Measurements from ENCODE around the gene MGMT. TPM values are rescaled to one million over a fixed set of nuclear protein-coding genes. Genes with fewer than 3 reads are reported as not detected.

Gene MGMT
- polyA plus RNA-seq, 4 donors, result 9.8 to 22.4 (median 17.9) TPM

DNA sequence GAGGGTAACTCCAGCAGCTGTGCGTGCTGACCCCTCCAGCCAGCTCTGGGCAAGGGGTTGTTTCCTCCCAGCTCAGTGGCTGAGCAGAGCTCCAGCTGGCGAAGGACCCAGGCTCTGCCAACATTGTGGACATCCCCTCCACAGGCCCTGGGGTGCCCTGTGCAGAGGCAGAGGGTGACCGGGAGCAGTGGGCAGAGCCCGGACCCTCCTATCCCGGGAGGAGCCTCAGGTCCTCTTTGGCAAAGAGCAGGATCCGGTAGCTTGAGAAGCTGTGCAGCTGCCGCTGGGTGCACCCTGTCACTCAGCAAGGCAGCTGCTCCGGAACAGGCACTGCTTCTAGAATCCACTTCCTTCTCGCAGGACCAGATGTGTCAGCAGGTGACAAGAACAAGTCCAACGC, 321.2 kb downstream of the MGMT start:
- DNase-seq, result no peak
- no peak overlapping the region for H3K27ac ChIP-seq (ENCODE audit: low read depth in 1 of 3, low read length in 2 of 3)

DNA sequence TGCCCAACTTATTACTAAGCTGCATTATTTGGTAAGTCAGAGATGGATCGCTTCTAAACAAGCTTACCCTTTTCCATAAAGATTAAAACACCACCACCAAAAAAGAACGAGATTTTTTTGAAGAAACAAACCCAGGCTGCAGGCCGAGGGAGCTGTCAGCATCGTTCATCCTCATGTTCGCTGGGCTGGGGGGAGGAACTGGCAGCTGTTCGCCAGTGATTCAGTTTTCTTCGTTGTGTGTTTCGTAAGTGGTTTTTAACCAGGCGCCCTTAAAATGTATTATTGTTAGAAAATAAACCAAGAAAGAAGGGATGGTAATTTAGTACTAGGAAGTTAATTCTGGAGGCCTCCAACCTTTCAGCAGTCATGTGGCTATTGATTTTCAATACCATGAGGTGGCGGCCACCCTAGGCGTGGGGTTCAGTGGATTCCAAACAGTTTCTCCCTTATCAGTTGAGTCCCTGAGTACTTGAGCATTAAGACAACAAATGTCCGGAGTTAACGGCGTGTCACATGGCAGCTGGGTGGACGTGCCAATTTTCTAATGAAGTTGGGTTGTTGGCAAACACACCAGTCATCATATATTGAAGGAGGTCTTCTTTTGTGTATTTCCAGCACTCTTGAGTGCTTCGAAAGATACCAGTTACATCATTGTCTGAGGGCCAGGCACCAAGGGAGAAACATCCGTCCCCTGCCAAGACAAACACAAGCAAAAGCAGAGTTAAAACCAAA, 323.8 kb downstream of the MGMT start:
- no peak overlapping the region for H3K4me3 ChIP-seq (ENCODE audit: low read depth in 1 of 3, low read length in 3 of 3)
- no peak overlapping the region for H3K27ac ChIP-seq (ENCODE audit: low read depth in 1 of 3, low read length in 2 of 3)
- FAIRE-seq (no peak), DNase-seq (no peak)
- H3K4me1 ChIP-seq (ENCODE audit: control insufficient read depth in 3 of 3, insufficient read depth in 2 of 3, low read depth in 1 of 3, low read length in 2 of 3), result no peaks in the 10 kb centered on the region
- WGBS, 3 donors, result 75 to 81% (median 79%) methylated on average over 17 of the region's 17 CpGs
- peaks cover 0 to 27% of the 10 kb centered on the region in 2 donors for H3K9me3 ChIP-seq (ENCODE audit: control insufficient read depth in 2 of 2, insufficient read depth in 1 of 2, low read depth in 1 of 2, low read length in 1 of 2)
- H3K27me3 ChIP-seq (ENCODE audit: control insufficient read depth in 3 of 3, insufficient read depth in 3 of 3, low read length in 3 of 3), result no peaks in the 10 kb centered on the region
- H3K36me3 ChIP-seq (ENCODE audit: control insufficient read depth in 3 of 3, insufficient read depth in 2 of 3, low read depth in 1 of 3, low read length in 3 of 3), result no peaks in the 10 kb centered on the region

More for the DNA sequence above, 321.2 kb downstream of the MGMT start:
- Histone ChIP-seq H3K9me3 (ENCODE audit: control insufficient read depth in 2 of 2, insufficient read depth in 1 of 2, low read depth in 1 of 2, low read length in 1 of 2) (peaks cover 0 to 20% of the 10 kb centered on the region in 2 donors), H3K36me3 (ENCODE audit: control insufficient read depth in 3 of 3, insufficient read depth in 2 of 3, low read depth in 1 of 3, low read length in 3 of 3) (no peaks in the 10 kb centered on the region), H3K27me3 (ENCODE audit: control insufficient read depth in 3 of 3, insufficient read depth in 3 of 3, low read length in 3 of 3) (no peaks in the 10 kb centered on the region), H3K4me1 (ENCODE audit: control insufficient read depth in 3 of 3, insufficient read depth in 2 of 3, low read depth in 1 of 3, low read length in 2 of 3) (no peaks in the 10 kb centered on the region), H3K4me3 (ENCODE audit: low read depth in 1 of 3, low read length in 3 of 3) (no peak overlapping the region)
- 87 to 92% (median 87%) methylated on average over 10 of the region's 10 CpGs for WGBS, 3 donors
- FAIRE-seq, result no peak

GRCh38 chr10:129792141-129792540, 325.1 kb downstream of the MGMT start:
- Histone ChIP-seq H3K4me3 (ENCODE audit: low read depth in 1 of 3, low read length in 3 of 3) (no peak overlapping the region), H3K4me1 (ENCODE audit: control insufficient read depth in 3 of 3, insufficient read depth in 2 of 3, low read depth in 1 of 3, low read length in 2 of 3) (no peaks in the 10 kb centered on the region), H3K36me3 (ENCODE audit: control insufficient read depth in 3 of 3, insufficient read depth in 2 of 3, low read depth in 1 of 3, low read length in 3 of 3) (no peaks in the 10 kb centered on the region), H3K9me3 (ENCODE audit: control insufficient read depth in 2 of 2, insufficient read depth in 1 of 2, low read depth in 1 of 2, low read length in 1 of 2) (peaks cover 0 to 27% of the 10 kb centered on the region in 2 donors), H3K27ac (ENCODE audit: low read depth in 1 of 3, low read length in 2 of 3) (no peak overlapping the region), H3K27me3 (ENCODE audit: control insufficient read depth in 3 of 3, insufficient read depth in 3 of 3, low read length in 3 of 3) (no peaks in the 10 kb centered on the region)
- 93 to 97% (median 96%) methylated on average over 7 of the region's 7 CpGs for WGBS, 3 donors
- no peak for FAIRE-seq
- DNase-seq, result no peak

GRCh38 chr10:129792864-129793263, 325.8 kb downstream of the MGMT start:
- DNase-seq (no peak), FAIRE-seq (no peak)
- 95 to 98% (median 96%) methylated on average over 10 of the region's 10 CpGs for WGBS, 3 donors
- no peaks in the 10 kb centered on the region for H3K36me3 ChIP-seq (ENCODE audit: control insufficient read depth in 3 of 3, insufficient read depth in 2 of 3, low read depth in 1 of 3, low read length in 3 of 3)
- no peak overlapping the region for H3K4me3 ChIP-seq (ENCODE audit: low read depth in 1 of 3, low read length in 3 of 3)
- no peaks in the 10 kb centered on the region for H3K4me1 ChIP-seq (ENCODE audit: control insufficient read depth in 3 of 3, insufficient read depth in 2 of 3, low read depth in 1 of 3, low read length in 2 of 3)
- H3K27me3 ChIP-seq (ENCODE audit: control insufficient read depth in 3 of 3, insufficient read depth in 3 of 3, low read length in 3 of 3), result no peaks in the 10 kb centered on the region
- no peak overlapping the region for H3K27ac ChIP-seq (ENCODE audit: low read depth in 1 of 3, low read length in 2 of 3)
- peaks cover 0 to 27% of the 10 kb centered on the region in 2 donors for H3K9me3 ChIP-seq (ENCODE audit: control insufficient read depth in 2 of 2, insufficient read depth in 1 of 2, low read depth in 1 of 2, low read length in 1 of 2)

DNA sequence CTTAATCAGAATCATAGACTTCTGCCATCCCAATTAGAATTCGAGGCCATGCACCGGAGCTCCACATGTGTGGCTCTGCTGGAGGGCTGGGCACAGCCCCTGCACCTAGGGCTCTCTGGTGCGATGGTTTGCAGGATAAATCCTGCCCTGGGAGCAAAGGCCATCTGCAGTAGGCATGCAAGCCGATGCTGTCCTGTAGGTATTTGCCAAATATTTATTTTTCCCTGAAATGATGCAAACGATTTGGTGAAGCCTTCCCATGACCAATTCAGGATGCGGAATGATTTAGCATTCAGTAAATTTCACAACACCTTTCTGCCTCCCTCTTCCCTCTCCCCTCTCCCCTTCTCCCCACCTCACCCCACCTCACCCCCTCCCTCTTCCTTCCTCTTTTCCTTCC, 326.4 kb downstream of the MGMT start:
- Histone ChIP-seq H3K9me3 (ENCODE audit: control insufficient read depth in 2 of 2, insufficient read depth in 1 of 2, low read depth in 1 of 2, low read length in 1 of 2) (peaks cover 0 to 27% of the 10 kb centered on the region in 2 donors), H3K36me3 (ENCODE audit: control insufficient read depth in 3 of 3, insufficient read depth in 2 of 3, low read depth in 1 of 3, low read length in 3 of 3) (no peaks in the 10 kb centered on the region), H3K4me3 (ENCODE audit: low read depth in 1 of 3, low read length in 3 of 3) (no peak overlapping the region), H3K27me3 (ENCODE audit: control insufficient read depth in 3 of 3, insufficient read depth in 3 of 3, low read length in 3 of 3) (no peaks in the 10 kb centered on the region), H3K27ac (ENCODE audit: low read depth in 1 of 3, low read length in 2 of 3) (no peak overlapping the region), H3K4me1 (ENCODE audit: control insufficient read depth in 3 of 3, insufficient read depth in 2 of 3, low read depth in 1 of 3, low read length in 2 of 3) (no peaks in the 10 kb centered on the region)
- WGBS, 3 donors, result 66 to 81% (median 73%) methylated on average over 6 of the region's 6 CpGs
- no peak for FAIRE-seq
- no peak for DNase-seq

DNA sequence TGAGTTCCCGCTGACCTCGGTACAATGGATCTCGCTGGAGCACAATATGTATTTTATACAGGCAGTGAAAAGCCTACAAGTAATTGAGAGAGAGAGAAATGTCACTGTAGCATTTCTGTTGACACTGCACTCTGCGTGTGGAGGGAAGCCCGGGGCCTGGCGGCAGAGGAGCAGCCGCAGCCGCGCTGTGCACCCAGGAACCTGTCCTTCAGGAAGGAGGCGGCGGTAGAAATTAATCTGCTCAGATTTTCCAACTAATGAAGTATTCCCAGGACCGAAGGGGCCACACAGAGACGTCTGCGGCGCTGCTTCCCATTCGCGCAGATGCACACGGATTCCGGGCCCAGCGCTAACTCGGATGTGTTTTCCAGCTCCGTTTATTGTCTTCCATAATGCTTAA, 327.0 kb downstream of the MGMT start:
- DNase-seq (no peak), FAIRE-seq (no peak)
- 94 to 96% (median 95%) methylated on average over 22 of the region's 22 CpGs for WGBS, 3 donors
- Histone ChIP-seq H3K4me3 (ENCODE audit: low read depth in 1 of 3, low read length in 3 of 3) (no peak overlapping the region), H3K4me1 (ENCODE audit: control insufficient read depth in 3 of 3, insufficient read depth in 2 of 3, low read depth in 1 of 3, low read length in 2 of 3) (no peaks in the 10 kb centered on the region), H3K27me3 (ENCODE audit: control insufficient read depth in 3 of 3, insufficient read depth in 3 of 3, low read length in 3 of 3) (no peaks in the 10 kb centered on the region), H3K27ac (ENCODE audit: low read depth in 1 of 3, low read length in 2 of 3) (no peak overlapping the region), H3K9me3 (ENCODE audit: control insufficient read depth in 2 of 2, insufficient read depth in 1 of 2, low read depth in 1 of 2, low read length in 1 of 2) (peaks cover 0 to 27% of the 10 kb centered on the region in 2 donors), H3K36me3 (ENCODE audit: control insufficient read depth in 3 of 3, insufficient read depth in 2 of 3, low read depth in 1 of 3, low read length in 3 of 3) (no peaks in the 10 kb centered on the region)

DNA sequence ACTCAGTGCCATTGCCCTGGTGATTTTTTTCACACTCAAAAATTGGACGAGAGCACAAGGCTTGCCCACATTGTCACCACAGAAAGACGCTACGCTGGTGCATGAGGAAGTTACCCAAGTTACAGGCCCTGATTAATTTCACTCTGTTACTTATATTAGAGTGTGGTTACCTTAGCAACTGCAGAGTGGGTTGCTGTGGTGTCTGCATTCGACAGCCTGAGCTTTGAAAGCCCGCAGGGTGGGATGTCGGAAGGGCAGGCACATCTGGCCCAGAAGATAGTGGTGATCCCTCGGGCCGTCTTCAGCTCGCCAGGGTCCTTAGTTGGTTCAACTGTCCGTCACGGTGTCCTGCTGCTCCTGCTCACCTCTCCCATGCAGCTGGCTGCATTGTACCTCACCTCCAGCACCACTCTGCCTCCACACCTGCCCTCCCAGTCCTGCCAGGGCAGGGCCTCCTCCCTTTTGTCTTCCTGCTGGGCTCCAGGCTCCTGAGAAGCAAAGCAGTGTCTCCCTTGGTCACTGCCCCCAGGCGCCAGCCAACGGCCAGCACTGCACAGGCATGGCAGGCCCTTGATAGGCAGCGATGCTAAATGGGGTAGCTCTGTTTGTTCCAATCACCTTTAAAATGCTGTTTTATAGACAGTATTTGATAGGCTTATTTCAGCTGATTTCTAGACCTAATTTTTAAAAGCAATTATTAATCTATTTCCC, 329.8 kb downstream of the MGMT start:
- FAIRE-seq, result no peak
- no peaks in the 10 kb centered on the region for H3K36me3 ChIP-seq (ENCODE audit: control insufficient read depth in 3 of 3, insufficient read depth in 2 of 3, low read depth in 1 of 3, low read length in 3 of 3)
- H3K9me3 ChIP-seq (ENCODE audit: control insufficient read depth in 2 of 2, insufficient read depth in 1 of 2, low read depth in 1 of 2, low read length in 1 of 2), result peaks cover 0 to 14% of the 10 kb centered on the region in 2 donors
- DNase-seq, result no peak
- no peaks in the 10 kb centered on the region for H3K27me3 ChIP-seq (ENCODE audit: control insufficient read depth in 3 of 3, insufficient read depth in 3 of 3, low read length in 3 of 3)
- 66 to 80% (median 77%) methylated on average over 14 of the region's 14 CpGs for WGBS, 3 donors
- no peak overlapping the region for H3K4me3 ChIP-seq (ENCODE audit: low read depth in 1 of 3, low read length in 3 of 3)
- H3K4me1 ChIP-seq (ENCODE audit: control insufficient read depth in 3 of 3, insufficient read depth in 2 of 3, low read depth in 1 of 3, low read length in 2 of 3), result no peaks in the 10 kb centered on the region
- no peak overlapping the region for H3K27ac ChIP-seq (ENCODE audit: low read depth in 1 of 3, low read length in 2 of 3)

- Histone ChIP-seq H3K36me3 (ENCODE audit: control insufficient read depth in 3 of 3, insufficient read depth in 2 of 3, low read depth in 1 of 3, low read length in 3 of 3) (no peaks in the 10 kb centered on the region), H3K9me3 (ENCODE audit: control insufficient read depth in 2 of 2, insufficient read depth in 1 of 2, low read depth in 1 of 2, low read length in 1 of 2) (peaks cover 0 to 8% of the 10 kb centered on the region in 2 donors), H3K4me1 (ENCODE audit: control insufficient read depth in 3 of 3, insufficient read depth in 2 of 3, low read depth in 1 of 3, low read length in 2 of 3) (no peaks in the 10 kb centered on the region), H3K27ac (ENCODE audit: low read depth in 1 of 3, low read length in 2 of 3) (no peak overlapping the region), H3K4me3 (ENCODE audit: low read depth in 1 of 3, low read length in 3 of 3) (no peak overlapping the region), H3K27me3 (ENCODE audit: control insufficient read depth in 3 of 3, insufficient read depth in 3 of 3, low read length in 3 of 3) (no peaks in the 10 kb centered on the region)
- WGBS, 3 donors, result 57 to 84% (median 74%) methylated on average over 3 of the region's 3 CpGs
- FAIRE-seq (no peak), DNase-seq (no peak)
These were observed 332.9 kb downstream of the MGMT start for GRCh38 chr10:129799942-129800341.
